Naive thymus-derived CD8-positive, alpha-beta T cell (primary cell): Measurements from ENCODE around the gene SNX30. TPM values are rescaled to one million over a fixed set of nuclear protein-coding genes. Genes with fewer than 3 reads are reported as not detected.
A peak's percentile ranks its signal among the peaks of the same experiment; 100 is the strongest.

ENCODE experiments used
- ATAC-seq, 2 donors: fragments of 150-1000 bp; cut with Tn5 transposase in 1 of 2; sonication (Bioruptor Pico), chemical (Tn5 transposase) in 1 of 2; 1 replicate in 1 of 2; 2 replicates in 1 of 2; pipeline ENCODE4 v1.10.0; 2021; ENCODE audit warnings: mild to moderate bottlenecking in 2 of 2, moderate library complexity in 2 of 2
- POLR2A ChIA-PET: fragments of 350-600 bp; sonication (Branson Sonifier 250); formaldehyde crosslinking; loops from one replicate; lab custom pipeline; 2021; ENCODE audit warnings: antibody characterized with exemption; lab: Charles Lee
- DNase-seq, 10 donors: peaks; one replicate each; pipeline versions ENCODE4 v3.0.0 to v3.0.0-alpha.2; 2020 to 2022
- H3K27ac Mint-ChIP-seq, 10 donors: one replicate each; pipeline ENCODE4 v1.8.0; 2020 to 2022; ENCODE audit warnings: mild to moderate bottlenecking in 10 of 10, mixed read lengths in 10 of 10, moderate library complexity in 4 of 10, inconsistent platforms in 1 of 10
- H3K27me3 Mint-ChIP-seq, 5 donors: one replicate each; pipeline ENCODE4 v1.8.0; 2021 to 2022; ENCODE audit warnings: mixed read lengths in 5 of 5
- H3K36me3 Mint-ChIP-seq, 3 donors: one replicate each; pipeline ENCODE4 v1.8.0; 2020 to 2022; ENCODE audit warnings: mixed read lengths in 3 of 3, mild to moderate bottlenecking in 2 of 3, inconsistent platforms in 1 of 3
- H3K4me1 Mint-ChIP-seq, 4 donors: one replicate each; pipeline ENCODE4 v1.8.0; 2021 to 2022; ENCODE audit warnings: mixed read lengths in 4 of 4
- H3K4me3 Mint-ChIP-seq, 10 donors: one replicate each; pipeline ENCODE4 v1.8.0; 2020 to 2022; ENCODE audit warnings: mild to moderate bottlenecking in 10 of 10, mixed read lengths in 10 of 10, moderate library complexity in 6 of 10, inconsistent platforms in 1 of 10
- H3K9me3 Mint-ChIP-seq, 9 donors: one replicate each; pipeline ENCODE4 v1.8.0; 2020 to 2022; ENCODE audit warnings: mixed read lengths in 9 of 9, mild to moderate bottlenecking in 3 of 9, inconsistent platforms in 1 of 9, moderate library complexity in 1 of 9
- polyA plus RNA-seq, 3 donors: library from polyadenylated mRNA; unstranded; fragments of 300-500 nt; fragmentation: Illumina TruSeq; gene quantifications; one replicate each; pipeline ENCODE4 v1.2.3, GENCODE V29; 2021
- total RNA-seq, 8 experiments: library from RNA in 2 of 8; stranded (reverse) in 2 of 8; gene quantifications; one replicate each; pipeline ENCODE4 v1.2.3 and lab custom pipeline; 2021 to 2026

Gene SNX30
- total and polyA plus RNA-seq, 5 experiments from 2014 or later: 1.7 to 10.4 (median 3.6) TPM

DNA sequence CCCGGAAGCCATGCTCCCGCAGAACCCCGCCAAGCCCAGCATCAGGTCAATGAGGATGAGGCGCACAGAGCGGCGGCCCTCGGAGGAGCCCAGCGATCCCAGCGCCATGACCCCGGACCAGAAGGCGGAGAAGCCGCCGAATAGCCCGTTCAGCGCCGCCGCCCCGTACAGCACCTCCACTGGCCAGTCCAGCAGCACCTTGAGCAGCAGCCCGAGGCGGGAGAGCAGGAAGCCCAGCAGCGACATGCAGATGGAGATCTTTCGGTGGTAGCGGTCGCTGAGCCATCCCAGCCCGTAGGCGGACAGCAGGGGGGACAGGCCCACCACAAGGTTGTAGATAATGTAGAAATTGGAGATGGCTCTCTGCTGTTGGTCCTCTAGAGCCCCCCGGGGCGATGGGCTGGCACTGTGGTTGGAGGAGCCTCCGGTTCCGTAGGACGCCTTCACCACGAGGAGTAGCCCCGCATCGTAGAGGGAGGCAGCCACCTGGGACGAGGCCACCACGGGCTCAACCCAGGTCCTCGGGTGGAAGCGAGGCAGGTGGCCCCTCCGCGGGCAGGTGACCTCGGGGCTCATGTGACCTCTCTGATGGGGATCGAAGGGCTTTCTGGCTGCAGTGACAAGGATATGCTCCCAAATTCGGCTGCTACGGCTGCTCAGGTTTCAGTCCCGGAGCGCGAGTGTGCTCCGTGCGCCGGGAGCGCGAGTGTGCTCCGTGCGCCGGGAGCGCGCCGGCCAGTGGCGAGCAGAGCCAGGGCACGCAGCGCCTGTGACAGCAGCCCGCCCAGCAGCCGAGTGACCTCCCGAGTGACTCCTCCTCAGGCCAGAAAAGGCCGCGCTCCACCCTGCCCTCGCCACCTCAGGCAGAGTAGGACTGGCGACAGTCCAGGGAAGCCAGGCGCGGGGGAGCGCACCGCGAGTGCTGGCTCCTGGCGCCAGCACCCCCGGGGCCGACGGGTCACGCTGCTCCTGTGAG, 139.8 kb downstream of the SNX30 start, which contains the start of gene SLC46A2:
SLC46A2 (minus strand) TSS at position 771 of the 976 bp plus-strand sequence; CDS start at position 576, 195 bp downstream.
- Mint-ChIP-seq H3K36me3 (peaks cover 0 to 8% (median 1%) of the 10 kb centered on the region in 3 donors), H3K27ac (peak within 1 kb of the TSS in 1 of 10 donors; percentile 71), H3K4me1 (peaks cover 0 to 11% (median under 1%) of the 10 kb centered on the region in 4 donors), H3K27me3 (peaks cover 23 to 44% (median 33%) of the 10 kb centered on the region in 5 donors), H3K4me3 (peak within 1 kb of the TSS in 1 of 10 donors; percentile 50), H3K9me3 (peaks cover 0 to 7% (median 0%) of the 10 kb centered on the region in 9 donors)
- DNase-seq (no peak), ATAC-seq (no peak)
- POLR2A ChIA-PET: no interaction called here

DNA sequence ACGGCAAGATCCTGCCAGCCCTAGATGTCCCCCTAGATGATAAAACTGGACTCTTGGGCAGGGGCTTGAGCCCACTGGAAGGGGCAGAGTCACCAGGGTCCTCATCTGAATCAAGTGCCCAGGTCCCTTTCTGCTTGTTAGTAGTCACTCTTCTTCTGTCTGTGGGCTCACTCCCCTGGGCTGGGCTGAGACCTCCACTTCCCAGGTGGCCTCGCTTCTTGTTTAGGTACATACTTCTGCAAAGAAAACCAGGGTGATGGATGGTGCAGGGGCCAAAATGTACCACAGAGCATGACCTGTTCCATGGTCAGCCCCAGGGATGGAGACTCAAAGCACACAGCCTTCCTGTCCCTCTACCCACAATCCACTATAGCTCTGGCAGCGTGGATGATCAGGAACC, 141.0 kb downstream of the SNX30 start:
- peaks cover 0 to 8% (median 1%) of the 10 kb centered on the region in 3 donors for H3K36me3 Mint-ChIP-seq
- DNase-seq: no peak
- H3K27ac Mint-ChIP-seq: no peak overlapping the region
- no peak for ATAC-seq
- H3K4me1 Mint-ChIP-seq: peaks cover 0 to 19% (median under 1%) of the 10 kb centered on the region in 4 donors
- H3K27me3 Mint-ChIP-seq: peaks cover 23 to 54% (median 42%) of the 10 kb centered on the region in 5 donors
- POLR2A ChIA-PET: no interaction called here
- no peak overlapping the region for H3K4me3 Mint-ChIP-seq
- peaks cover 0 to 10% (median 0%) of the 10 kb centered on the region in 9 donors for H3K9me3 Mint-ChIP-seq

DNA sequence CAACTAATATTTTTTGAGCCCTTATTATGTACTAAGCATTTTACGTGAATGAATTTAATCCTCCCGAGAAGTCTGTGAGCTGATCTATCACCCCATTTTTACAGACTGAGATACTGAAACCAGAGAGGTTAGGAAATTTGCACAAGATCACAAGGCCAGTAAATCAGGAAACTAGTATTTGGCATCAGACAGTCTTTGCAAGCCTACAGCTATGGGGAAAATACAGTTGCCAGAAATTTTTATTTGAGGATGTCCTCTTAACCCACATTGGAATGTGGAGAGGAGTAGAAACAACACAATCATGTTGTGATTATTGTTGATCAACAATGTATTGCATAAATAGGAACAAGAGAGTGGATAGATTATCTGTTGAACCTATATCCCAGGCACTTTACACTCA, 142.4 kb downstream of the SNX30 start:
- Mint-ChIP-seq H3K27me3 (peaks cover 23 to 64% (median 44%) of the 10 kb centered on the region in 5 donors), H3K36me3 (peaks cover 0 to 8% (median 1%) of the 10 kb centered on the region in 3 donors), H3K9me3 (peaks cover 0 to 10% (median 0%) of the 10 kb centered on the region in 9 donors), H3K27ac (no peak overlapping the region), H3K4me1 (peaks cover 0 to 17% (median under 1%) of the 10 kb centered on the region in 4 donors), H3K4me3 (no peak overlapping the region)
- DNase-seq (no peak), ATAC-seq (no peak)
- POLR2A ChIA-PET: no interaction called here

DNA sequence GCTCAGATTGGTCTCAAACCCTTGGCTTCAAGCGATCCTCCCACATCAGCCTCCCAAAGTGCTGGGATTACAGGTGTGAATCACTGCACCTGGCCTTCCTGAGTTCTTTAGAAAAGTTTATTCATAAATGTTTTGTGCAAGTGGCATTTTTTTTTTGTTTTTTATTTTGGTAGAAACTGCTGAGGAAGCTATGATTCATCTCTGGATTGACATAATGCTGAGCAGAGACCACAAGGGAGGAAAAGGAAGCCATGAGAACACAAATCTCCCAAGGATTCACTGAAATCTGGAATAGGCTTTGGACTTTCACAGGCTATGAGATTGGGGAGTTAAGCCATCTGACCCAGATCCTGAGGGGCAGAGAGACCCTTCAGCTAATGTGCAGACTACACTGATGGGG, 143.5 kb downstream of the SNX30 start:
- Mint-ChIP-seq H3K36me3 (peaks cover 0 to 8% (median 1%) of the 10 kb centered on the region in 3 donors), H3K4me1 (peaks cover 0 to 21% (median under 1%) of the 10 kb centered on the region in 4 donors), H3K27ac (peak overlapping the region in 1 of 10 donors; percentile 25), H3K9me3 (peaks cover 0 to 10% (median 0%) of the 10 kb centered on the region in 9 donors), H3K4me3 (no peak overlapping the region), H3K27me3 (peaks cover 29 to 70% (median 49%) of the 10 kb centered on the region in 5 donors)
- no peak for ATAC-seq
- POLR2A ChIA-PET: no interaction called here
- no peak for DNase-seq

DNA sequence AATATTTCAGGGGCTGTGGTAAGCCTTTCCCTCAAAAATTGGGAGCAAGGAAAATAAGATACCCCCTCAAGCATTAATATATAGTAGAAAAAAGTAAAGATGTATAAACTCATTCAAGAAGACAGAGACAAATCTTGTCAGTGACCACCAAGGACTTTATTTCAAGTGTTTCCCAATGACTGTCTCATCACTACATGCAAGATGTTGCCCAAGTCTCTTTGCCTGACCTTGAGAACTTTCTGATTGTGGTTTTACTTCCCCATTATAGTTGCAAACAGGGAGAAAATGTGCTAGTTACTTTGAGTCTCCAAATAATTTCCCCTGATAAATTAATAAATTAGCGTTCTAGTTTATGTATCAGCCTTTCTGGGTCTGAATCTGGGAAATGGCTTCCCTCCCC, 144.1 kb downstream of the SNX30 start:
- DNase-seq (no peak), ATAC-seq (no peak)
- Mint-ChIP-seq H3K27ac (no peak overlapping the region), H3K4me3 (no peak overlapping the region), H3K27me3 (peaks cover 27 to 64% (median 44%) of the 10 kb centered on the region in 5 donors), H3K9me3 (peaks cover 0 to 10% (median 0%) of the 10 kb centered on the region in 9 donors), H3K4me1 (peaks cover 0 to 23% (median under 1%) of the 10 kb centered on the region in 4 donors), H3K36me3 (peaks cover 0 to 7% (median under 1%) of the 10 kb centered on the region in 3 donors)
- POLR2A ChIA-PET: no interaction called here

DNA sequence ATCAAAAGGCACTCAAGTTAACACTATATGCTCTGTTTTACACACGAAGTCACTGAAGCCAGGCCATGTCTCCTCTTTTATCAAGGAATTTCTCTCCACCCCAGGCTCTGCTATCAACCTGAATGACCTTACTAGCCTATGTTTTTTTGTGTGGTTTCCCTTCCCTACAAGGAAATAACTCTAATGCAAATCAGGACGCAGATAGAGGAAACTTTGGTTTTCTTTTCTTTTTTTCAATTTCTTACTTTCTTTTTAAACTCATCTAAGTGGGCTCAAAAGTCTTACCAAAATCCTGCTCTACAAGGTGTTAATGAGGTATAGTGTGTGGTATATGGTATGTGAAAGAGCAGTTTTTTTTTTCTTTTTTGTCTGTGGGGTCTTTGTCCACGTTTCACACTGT, 145.6 kb downstream of the SNX30 start:
- Mint-ChIP-seq H3K27ac (no peak overlapping the region), H3K27me3 (peaks cover 24 to 56% (median 37%) of the 10 kb centered on the region in 5 donors), H3K9me3 (peaks cover 0 to 10% (median 0%) of the 10 kb centered on the region in 9 donors), H3K36me3 (peaks cover 0 to 2% (median 0%) of the 10 kb centered on the region in 3 donors), H3K4me3 (peak overlapping the region in 1 of 10 donors; percentile 30), H3K4me1 (peaks cover 0 to 21% (median 0%) of the 10 kb centered on the region in 4 donors)
- no peak for ATAC-seq
- DNase-seq: no peak
- POLR2A ChIA-PET: no interaction called here

DNA sequence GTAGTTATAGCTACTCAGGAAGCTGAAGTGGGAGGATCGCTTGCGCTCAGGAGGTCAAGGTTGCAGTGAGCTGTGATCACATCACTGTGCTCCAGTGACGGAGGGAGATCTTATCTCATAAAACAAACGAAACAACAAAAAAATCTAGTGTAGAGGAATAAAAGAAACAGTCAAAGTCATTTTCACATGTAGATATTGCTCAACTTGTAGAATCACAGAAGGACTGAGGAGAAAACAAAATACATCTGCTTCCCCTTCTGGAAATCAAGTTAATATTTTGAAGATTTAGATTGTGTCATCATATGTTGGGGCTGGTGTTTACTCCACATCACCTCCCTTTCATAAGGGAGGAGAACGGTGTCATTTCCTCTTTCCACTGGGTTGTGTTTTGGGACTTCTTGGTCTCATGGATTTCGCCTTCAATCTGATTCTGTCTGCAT, 148.3 kb downstream of the SNX30 start:
- Mint-ChIP-seq H3K27ac (no peak overlapping the region), H3K36me3 (no peaks in the 10 kb centered on the region), H3K4me3 (no peak overlapping the region), H3K9me3 (peaks cover 0 to 10% (median 0%) of the 10 kb centered on the region in 9 donors), H3K4me1 (peaks cover 0 to 21% (median 2%) of the 10 kb centered on the region in 4 donors), H3K27me3 (peaks cover 19 to 47% (median 28%) of the 10 kb centered on the region in 5 donors)
- no peak for DNase-seq
- no peak for ATAC-seq
- POLR2A ChIA-PET: no interaction called here

DNA sequence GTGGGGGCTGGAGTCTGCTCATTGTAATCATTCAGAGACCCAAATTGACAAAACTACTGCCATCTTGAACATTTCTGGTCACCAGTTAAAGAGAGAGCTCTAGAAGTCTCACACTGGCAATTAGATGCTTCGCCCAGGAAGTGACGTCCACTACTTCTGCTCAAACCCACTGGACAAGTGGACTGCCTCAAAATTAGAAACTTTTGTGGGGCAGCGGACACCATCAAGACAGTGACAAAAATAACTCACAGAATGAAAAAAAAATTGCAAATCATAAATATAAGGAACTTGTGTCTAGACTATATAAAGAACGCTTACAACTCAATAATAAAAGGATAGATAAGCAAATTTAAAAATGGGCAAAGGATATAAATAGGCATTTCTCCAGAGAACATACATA, 149.9 kb downstream of the SNX30 start:
- no peak overlapping the region for H3K27ac Mint-ChIP-seq
- no peak overlapping the region for H3K4me3 Mint-ChIP-seq
- no peaks in the 10 kb centered on the region for H3K36me3 Mint-ChIP-seq
- H3K27me3 Mint-ChIP-seq: peaks cover 15 to 49% (median 26%) of the 10 kb centered on the region in 5 donors
- POLR2A ChIA-PET: no interaction called here
- H3K9me3 Mint-ChIP-seq: peaks cover 0 to 8% (median 0%) of the 10 kb centered on the region in 9 donors
- ATAC-seq: no peak
- H3K4me1 Mint-ChIP-seq: peaks cover 0 to 14% (median 2%) of the 10 kb centered on the region in 4 donors
- no peak for DNase-seq

DNA sequence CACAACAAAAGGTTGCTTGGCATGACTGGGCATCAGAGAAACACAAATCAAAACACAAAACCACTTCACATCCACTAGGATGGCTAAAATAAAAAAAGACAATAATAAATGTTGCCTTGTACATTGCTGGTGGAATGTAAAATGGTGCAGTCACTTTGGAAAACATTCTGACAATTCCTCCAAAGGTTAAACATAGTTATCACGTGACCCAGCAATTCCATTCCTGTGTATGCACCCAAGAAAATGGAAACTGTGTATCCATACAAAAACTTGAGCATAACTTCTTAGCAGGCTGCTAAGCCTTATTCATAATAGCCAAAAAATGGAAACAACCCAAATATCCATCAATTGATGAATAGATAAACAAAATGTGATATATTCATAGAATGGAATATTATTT, 150.3 kb downstream of the SNX30 start:
- no peak for ATAC-seq
- Mint-ChIP-seq H3K4me1 (peaks cover 0 to 13% (median 2%) of the 10 kb centered on the region in 4 donors), H3K27ac (no peak overlapping the region), H3K36me3 (no peaks in the 10 kb centered on the region), H3K27me3 (peaks cover 15 to 45% (median 24%) of the 10 kb centered on the region in 5 donors), H3K4me3 (no peak overlapping the region), H3K9me3 (peaks cover 0 to 4% (median 0%) of the 10 kb centered on the region in 9 donors)
- DNase-seq: no peak
- POLR2A ChIA-PET: no interaction called here

DNA sequence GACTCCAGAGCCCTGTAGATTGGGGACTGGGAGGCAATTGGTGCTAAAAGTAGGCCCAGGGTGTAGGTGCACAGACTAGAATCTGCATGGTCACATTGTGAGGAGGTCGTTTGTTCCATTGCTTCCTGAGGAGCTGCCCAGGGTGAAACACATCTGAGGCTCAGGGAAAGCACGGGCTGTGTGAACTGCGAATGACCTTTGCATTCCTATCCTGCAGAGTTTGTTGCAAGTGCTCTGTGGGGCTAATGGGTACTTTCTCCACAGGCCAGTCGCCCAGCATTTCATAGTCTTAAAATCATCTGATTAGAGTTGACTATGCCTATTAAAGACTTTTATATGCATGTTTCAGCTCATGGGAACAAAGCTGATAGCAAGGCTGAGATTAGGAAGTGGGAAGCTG, 154.5 kb downstream of the SNX30 start:
- H3K4me1 Mint-ChIP-seq: peaks cover 0 to 3% (median 0%) of the 10 kb centered on the region in 4 donors
- H3K36me3 Mint-ChIP-seq: no peaks in the 10 kb centered on the region
- DNase-seq: no peak
- POLR2A ChIA-PET: no interaction called here
- no peak overlapping the region for H3K4me3 Mint-ChIP-seq
- H3K27ac Mint-ChIP-seq: no peak overlapping the region
- no peak for ATAC-seq
- H3K9me3 Mint-ChIP-seq: no peaks in the 10 kb centered on the region
- H3K27me3 Mint-ChIP-seq: peaks cover 9 to 35% (median 12%) of the 10 kb centered on the region in 5 donors

DNA sequence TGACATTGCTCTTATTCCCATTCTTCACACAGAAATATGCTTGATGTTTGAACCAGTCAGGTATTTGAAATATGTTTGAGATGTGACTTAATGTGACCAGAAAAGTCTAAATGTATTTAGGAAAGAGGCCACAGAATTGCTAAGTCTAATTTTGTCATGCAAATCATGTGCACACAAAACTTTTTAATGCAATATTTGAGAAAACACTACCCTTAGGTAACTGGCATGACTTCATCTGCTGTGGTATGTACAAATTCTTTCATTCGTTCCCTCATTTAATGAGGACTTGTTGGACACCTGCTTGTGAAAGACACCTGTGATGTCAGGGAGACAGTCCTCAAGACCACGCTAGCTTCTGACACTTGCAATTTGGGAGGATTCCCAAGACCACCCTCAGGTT, 161.2 kb downstream of the SNX30 start:
- H3K27me3 Mint-ChIP-seq: peaks cover 3 to 9% (median 6%) of the 10 kb centered on the region in 5 donors
- H3K36me3 Mint-ChIP-seq: no peaks in the 10 kb centered on the region
- no peaks in the 10 kb centered on the region for H3K9me3 Mint-ChIP-seq
- no peak overlapping the region for H3K27ac Mint-ChIP-seq
- no peak overlapping the region for H3K4me3 Mint-ChIP-seq
- ATAC-seq (no peak), DNase-seq (no peak)
- POLR2A ChIA-PET: no interaction called here
- H3K4me1 Mint-ChIP-seq: no peaks in the 10 kb centered on the region

DNA sequence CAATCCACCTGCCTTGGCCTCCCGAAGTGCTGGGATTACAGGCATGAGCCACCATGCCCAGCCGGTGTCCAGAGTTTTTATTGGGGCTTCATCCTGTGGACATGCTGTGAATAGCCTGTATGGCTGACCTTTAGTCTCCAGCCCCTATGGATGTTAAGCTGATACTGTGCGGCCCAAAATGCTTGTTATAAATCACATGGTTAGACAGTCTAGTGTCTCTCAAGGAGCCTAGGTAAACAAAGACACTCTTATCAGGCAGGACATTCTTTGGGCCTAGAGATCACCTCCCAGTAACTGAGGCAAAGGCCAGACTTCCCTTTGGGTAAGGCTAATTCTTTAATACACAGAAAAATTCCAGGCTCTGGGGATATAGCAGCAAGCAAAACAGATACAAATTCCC, 162.1 kb downstream of the SNX30 start:
- Mint-ChIP-seq H3K27me3 (peaks cover 0 to 9% (median 3%) of the 10 kb centered on the region in 5 donors), H3K4me1 (no peaks in the 10 kb centered on the region), H3K27ac (no peak overlapping the region), H3K4me3 (no peak overlapping the region), H3K9me3 (no peaks in the 10 kb centered on the region), H3K36me3 (no peaks in the 10 kb centered on the region)
- POLR2A ChIA-PET: no interaction called here
- DNase-seq (no peak), ATAC-seq (no peak)

DNA sequence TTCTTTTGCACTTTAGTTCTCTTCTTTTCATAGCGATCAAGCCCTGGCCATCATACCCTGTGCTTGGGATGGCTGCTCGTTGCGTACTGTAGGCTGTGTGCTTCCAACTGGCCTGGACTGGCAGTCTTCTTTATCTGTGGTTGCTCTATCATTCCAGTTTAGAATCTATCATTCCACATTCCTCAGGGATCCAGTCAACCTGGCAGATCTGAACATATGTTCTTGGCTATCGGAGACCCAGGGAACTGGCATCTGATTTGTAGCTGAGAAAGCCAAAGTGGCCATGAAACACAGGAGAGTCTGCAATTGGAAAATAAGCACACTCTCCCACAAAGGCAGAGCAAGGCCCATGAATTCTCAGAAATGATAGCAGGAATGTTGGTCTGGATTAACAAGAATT, 162.8 kb downstream of the SNX30 start:
- H3K27me3 Mint-ChIP-seq: peaks cover 0 to 9% (median 5%) of the 10 kb centered on the region in 5 donors
- H3K4me3 Mint-ChIP-seq: no peak overlapping the region
- POLR2A ChIA-PET: no interaction called here
- H3K27ac Mint-ChIP-seq: no peak overlapping the region
- H3K4me1 Mint-ChIP-seq: no peaks in the 10 kb centered on the region
- no peaks in the 10 kb centered on the region for H3K36me3 Mint-ChIP-seq
- ATAC-seq (no peak), DNase-seq (no peak)
- H3K9me3 Mint-ChIP-seq: no peaks in the 10 kb centered on the region
